Urinary bladder (tissue), 4 donors: ENCODE results near the gene GAGE13. TPM values are rescaled to one million over a fixed set of nuclear protein-coding genes. Genes with fewer than 3 reads are reported as not detected.
"Not testable (repeated sequence)": the region's sequence is repeated elsewhere in the genome, so short reads cannot be mapped to it uniquely, and the experiment has no call there.

Experiments
- DNase-seq: peaks from one replicate; pipeline ENCODE4 v3.0.0-alpha.2; 2015; ENCODE audit errors: extremely low spot score
- H3K27ac ChIP-seq: one replicate; pipeline ENCODE4 v1.5.1; 2013; ENCODE audit warnings: low read depth, mild to moderate bottlenecking, moderate library complexity
- H3K36me3 ChIP-seq: one replicate; pipeline ENCODE4 v1.6.1; 2013; ENCODE audit warnings: mild to moderate bottlenecking, moderate library complexity; ENCODE audit not compliant: insufficient read depth
- H3K4me1 ChIP-seq: one replicate; pipeline ENCODE4 v1.6.1; 2013; ENCODE audit warnings: mild to moderate bottlenecking, moderate library complexity; ENCODE audit not compliant: insufficient read depth
- H3K4me3 ChIP-seq: one replicate; pipeline ENCODE4 v1.5.1; 2013; ENCODE audit warnings: low read depth, low read length
- WGBS: extraction: QIAGEN DNeasy Blood & Tissue Kit; methylation state at CpG from one replicate; pipeline ENCODE4 v1.1.7; 2013; 5-methylcytosine and 5-hydroxymethylcytosine counted together
- polyA plus RNA-seq: library from polyadenylated mRNA; stranded (reverse); fragments of 200-250 nt; gene quantifications from one replicate; pipeline ENCODE4 v1.2.3, GENCODE V29; 2013
- total RNA-seq: library from RNA; depleted of rRNA; stranded (reverse); fragments of >200 nt; gene quantifications from one replicate; pipeline ENCODE4 v1.2.3, GENCODE V29; 2014
- donor health status: healthy with polysubstance abuse.
- donor health status: healthy.

Gene GAGE13, protein sequence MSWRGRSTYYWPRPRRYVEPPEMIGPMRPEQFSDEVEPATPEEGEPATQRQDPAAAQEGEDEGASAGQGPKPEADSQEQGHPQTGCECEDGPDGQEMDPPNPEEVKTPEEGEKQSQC
- total RNA-seq = not detected
- not detected for polyA plus RNA-seq

DNA sequence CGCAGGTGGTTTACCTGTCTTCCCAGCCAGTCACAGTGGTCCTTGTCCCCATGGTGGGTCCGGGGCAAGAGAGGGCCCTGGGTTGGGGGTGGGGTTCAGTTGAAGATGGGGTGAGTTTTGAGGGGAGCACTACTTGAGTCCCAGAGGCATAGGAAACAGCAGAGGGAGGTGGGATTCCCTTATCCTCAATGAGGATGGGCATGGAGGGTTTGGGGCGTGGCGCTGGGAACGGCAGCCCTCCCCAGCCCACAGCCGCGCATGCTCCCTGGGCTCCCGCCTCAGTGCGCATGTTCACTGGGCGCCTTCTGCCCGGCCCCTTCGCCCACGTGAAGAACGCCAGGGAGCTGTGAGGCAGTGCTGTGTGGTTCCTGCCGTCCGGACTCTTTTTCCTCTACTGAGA lies at the start of gene GAGE13:
Gene GAGE13, plus strand, starts transcription at position 301 of the 400 bp plus-strand sequence. CDS start 1,156 bp downstream, outside the sequence.
- H3K36me3 ChIP-seq, DNase-seq: not testable (repeated sequence)

DNA sequence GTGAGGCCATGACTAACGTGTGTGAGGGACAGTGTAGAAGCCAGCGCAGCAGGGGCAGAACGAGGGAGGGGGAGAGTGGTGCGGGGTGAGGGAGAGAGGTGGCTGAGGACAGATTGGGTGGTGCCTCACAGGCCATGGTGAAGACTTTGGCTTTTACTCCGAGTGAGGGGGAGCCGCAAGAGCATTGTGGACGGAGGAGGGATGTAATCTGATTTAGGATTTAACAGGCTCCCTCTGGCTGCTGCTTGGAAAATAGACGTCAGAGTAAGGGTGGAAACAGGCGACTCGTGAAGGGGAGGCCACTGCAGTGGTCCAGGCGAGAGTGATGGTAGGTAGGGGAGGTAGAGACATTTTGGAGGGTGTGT lies 48.8 kb upstream of the GAGE13 start:
- Histone ChIP-seq H3K4me3 (no peak overlapping the region), H3K36me3 (no peaks in the 10 kb centered on the region), H3K4me1 (no peaks in the 10 kb centered on the region), H3K27ac (no peak overlapping the region)
- DNase-seq = no peak
- WGBS = 15% methylated on average over 11 of the region's 11 CpGs

More for the DNA sequence above, at the start of gene GAGE13:
- H3K4me3 ChIP-seq, H3K27ac ChIP-seq, H3K4me1 ChIP-seq: not testable (repeated sequence)
- WGBS = no CpG with 5 or more reads among the region's 16 CpGs

DNA sequence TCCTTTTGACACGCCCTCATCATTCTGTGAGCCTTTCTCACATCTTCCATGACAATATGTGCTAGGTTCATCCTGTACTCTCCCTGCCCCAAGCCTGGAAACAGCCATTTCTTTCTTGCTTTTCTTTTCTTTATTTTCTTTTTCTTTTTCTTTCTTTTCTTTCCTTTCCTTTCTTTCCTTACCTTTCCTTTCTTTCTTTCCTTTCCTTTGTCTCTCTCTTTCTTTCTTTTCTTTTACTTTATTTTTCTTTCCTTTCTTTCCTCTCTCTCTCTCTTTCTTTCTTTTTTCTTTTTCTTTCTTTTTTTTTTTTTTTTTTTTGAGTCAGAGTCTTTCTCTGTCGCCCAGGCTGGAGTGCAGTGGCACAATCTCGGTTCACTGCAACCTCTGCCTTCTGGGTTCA lies 47.2 kb upstream of the GAGE13 start:
- no peak overlapping the region for H3K4me3 ChIP-seq
- H3K4me1 ChIP-seq = no peaks in the 10 kb centered on the region
- H3K27ac ChIP-seq = no peak overlapping the region
- no peak for DNase-seq
- WGBS = 97% methylated on average over 3 of the region's 3 CpGs
- no peaks in the 10 kb centered on the region for H3K36me3 ChIP-seq

DNA sequence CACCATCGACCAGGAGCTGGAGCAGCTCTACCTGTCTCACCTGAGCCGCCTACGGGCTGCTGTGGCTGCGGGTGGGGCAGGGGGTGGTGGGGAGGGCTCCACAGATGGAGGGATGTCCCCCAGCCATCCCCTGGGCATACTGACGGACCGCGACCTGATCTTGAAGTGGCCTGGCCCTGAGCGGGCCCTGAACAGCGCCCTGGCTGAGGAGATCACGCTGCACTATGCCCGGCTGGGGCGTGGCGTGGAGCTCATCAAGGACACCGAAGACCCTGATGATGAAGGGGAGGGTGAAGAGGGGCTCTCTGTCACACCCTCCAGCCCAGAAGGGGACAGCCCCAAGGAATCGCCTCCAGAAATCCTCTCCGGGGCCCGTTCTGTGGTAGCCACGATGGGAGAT lies 45.2 kb upstream of the GAGE13 start:
- WGBS = 96% methylated on average over 18 of the region's 18 CpGs
- no peak for DNase-seq
- Histone ChIP-seq H3K27ac (no peak overlapping the region), H3K36me3 (no peaks in the 10 kb centered on the region), H3K4me1 (no peaks in the 10 kb centered on the region), H3K4me3 (no peak overlapping the region)

DNA sequence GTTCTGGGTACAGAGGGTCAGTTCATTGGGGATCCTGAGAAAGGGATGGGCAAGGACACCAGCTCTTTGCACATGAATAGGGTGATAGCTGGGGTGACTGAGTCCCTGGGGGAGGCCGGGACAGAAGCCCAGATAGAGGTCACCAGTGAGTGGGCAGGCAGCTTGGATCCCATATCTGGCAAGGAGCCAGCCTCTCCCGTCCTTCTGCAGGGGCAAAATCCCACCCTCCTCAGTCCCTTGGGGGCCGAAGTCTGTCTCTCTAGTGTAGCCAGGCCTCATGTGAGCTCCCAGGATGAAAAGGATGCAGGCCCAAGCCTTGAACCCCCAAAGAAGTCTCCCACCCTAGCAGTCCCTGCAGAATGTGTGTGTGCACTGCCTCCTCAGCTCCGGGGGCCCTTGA lies 44.8 kb upstream of the GAGE13 start:
- H3K4me1 ChIP-seq = no peaks in the 10 kb centered on the region
- no peak overlapping the region for H3K27ac ChIP-seq
- no peak for DNase-seq
- 74% methylated on average over 4 of the region's 4 CpGs for WGBS
- no peaks in the 10 kb centered on the region for H3K36me3 ChIP-seq
- no peak overlapping the region for H3K4me3 ChIP-seq

DNA sequence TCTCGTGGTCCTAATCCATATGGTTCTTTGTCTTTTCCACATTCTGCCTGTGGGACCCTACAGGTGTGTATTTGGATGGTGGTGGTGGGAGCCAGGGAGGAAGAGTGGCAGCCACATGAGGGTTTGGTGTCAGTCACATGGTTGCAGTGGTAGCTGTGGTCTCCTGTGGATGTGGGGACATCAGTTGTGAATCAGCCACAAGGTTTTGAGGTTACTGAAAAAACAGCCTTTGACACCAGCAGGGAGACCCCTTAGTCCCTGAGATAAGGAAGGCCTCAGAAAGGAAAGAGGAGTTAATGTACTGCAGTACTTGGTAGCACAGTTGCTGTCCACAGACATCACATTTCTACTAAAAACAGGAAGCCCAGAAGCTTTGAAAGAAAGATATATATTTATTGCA lies 43.7 kb upstream of the GAGE13 start:
- no peak for DNase-seq
- Histone ChIP-seq H3K27ac (no peak overlapping the region), H3K36me3 (no peaks in the 10 kb centered on the region), H3K4me3 (no peak overlapping the region), H3K4me1 (no peaks in the 10 kb centered on the region)
- 91% methylated on average over 1 of the region's 1 CpG for WGBS

DNA sequence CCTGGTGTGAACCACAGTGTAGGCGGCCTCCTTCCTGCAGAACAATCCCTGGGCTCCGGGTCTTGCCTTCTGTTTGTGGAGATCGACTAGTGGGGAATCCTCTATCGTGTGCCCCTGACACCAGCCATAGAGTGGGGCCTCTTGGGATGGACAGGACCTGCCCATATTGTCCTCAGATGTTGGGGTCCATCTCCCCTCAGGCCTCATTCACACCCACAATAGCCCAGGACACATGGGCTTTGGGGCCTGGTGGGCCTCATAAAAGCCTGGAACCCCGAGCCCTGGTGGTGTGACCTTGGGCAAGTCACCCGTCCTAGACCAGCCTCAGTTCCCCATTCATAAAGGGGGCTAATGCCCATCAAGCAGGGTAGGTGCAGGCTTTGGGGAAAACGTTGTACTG lies 41.2 kb upstream of the GAGE13 start:
- DNase-seq = no peak
- H3K36me3 ChIP-seq = no peaks in the 10 kb centered on the region
- no peak overlapping the region for H3K27ac ChIP-seq
- no peak overlapping the region for H3K4me3 ChIP-seq
- no peaks in the 10 kb centered on the region for H3K4me1 ChIP-seq
- 72% methylated on average over 7 of the region's 7 CpGs for WGBS

DNA sequence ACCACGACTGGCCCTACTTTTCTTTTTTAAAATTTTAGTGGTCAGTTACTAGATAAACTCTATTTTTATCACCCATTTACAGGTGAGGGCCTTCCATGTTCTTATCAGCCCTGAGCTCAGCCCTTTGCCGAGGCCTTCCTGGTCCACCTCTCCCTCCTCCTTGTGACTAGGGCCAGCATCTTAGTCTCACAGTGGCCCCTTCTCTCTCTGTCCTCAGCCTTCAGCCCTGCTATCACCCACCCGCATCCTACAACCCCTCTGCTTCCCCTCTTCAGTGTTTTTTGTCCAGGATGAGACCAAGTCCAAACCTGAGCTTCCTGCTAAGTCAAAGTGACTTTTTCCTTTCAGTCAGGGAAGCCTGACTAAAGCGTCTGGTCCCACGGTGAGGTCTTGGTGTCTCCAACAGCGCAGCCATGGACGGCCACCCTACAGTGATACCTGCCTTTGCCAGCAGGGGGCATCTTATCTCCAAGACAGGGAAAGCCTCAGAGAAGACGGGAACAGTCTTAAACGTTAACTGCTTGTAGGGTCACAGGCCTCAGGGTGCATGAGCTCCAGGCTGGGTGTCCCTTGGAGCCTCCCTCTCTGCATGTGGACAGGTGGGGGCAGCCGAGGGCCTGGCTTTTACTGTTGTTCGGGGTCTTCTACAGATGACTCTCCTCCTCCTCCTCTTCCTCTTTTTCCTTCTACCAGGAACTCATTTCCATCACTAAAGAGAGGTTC lies 39.6 kb upstream of the GAGE13 start:
- H3K4me3 ChIP-seq = no peak overlapping the region
- no peak overlapping the region for H3K27ac ChIP-seq
- WGBS = 20% methylated on average over 11 of the region's 11 CpGs
- no peak for DNase-seq
- H3K4me1 ChIP-seq = no peaks in the 10 kb centered on the region
- no peaks in the 10 kb centered on the region for H3K36me3 ChIP-seq

DNA sequence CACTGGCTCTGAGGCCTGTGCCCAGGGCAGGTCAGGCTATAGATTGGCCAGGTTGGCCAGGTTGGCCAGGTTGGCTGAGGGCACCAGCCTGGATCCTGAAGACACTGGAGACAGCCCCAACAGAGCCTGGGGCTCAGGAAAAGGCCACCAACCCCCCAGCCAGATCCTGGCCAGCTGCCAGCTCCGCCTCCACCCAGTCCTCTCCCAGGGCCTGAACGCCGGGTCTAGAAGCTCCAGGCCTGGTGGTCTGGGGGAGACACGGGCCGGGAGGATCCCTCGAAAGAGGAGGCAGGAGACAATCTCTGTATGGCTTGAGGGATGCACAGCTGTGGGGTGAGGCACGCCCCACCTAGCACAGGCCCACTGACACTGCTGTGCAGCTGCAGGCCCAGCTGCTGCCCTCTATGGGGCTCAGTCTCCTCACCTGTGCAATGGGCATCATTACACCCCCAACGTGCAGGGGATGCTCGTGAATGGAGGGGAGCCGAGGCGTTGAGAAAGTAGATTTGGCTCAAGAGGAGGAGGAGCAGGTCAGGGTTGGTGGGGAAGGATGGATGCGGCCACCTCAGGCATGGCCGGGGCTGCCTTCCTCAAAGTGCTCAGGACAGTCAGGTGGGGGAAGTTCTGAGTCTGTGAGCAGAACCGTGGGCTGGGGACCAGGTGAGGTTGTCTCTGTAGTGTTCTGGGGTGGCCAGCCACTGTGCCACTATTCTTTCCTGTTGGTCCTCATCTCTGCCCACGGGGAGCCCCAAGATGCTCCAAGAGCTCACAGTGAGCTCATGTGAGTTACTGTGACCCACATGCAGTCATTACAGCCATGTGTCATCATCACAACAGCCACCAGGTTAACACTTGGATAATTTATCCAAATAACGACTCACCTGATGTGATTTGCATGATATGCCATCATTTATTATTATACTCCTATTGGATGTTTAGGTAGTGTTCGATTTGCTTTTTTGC lies 38.7 kb upstream of the GAGE13 start:
- WGBS = 82% methylated on average over 17 of the region's 17 CpGs
- H3K27ac ChIP-seq = no peak overlapping the region
- H3K4me3 ChIP-seq = no peak overlapping the region
- H3K36me3 ChIP-seq = no peaks in the 10 kb centered on the region
- DNase-seq = no peak
- no peaks in the 10 kb centered on the region for H3K4me1 ChIP-seq

DNA sequence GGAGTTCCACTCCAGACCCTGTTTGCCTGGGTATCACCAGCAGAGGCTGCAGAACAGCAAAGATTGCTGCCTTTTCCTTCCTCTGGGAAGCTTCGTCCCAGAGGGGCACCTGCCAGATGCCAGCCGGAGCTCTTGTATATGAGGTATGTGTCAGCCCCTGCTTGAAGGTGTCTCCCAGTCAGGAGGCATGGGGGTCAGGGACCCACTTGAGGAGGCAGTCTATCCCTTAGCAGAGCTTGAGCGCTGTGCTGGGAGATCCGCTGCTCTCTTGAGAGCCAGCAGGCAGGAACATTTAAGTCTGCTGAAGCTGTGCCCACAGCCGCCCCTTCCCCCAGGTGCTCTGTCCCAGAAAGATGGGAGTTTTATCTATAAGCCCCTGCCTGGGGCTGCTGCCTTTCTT lies 32.1 kb upstream of the GAGE13 start:
- H3K36me3 ChIP-seq, H3K4me1 ChIP-seq, H3K4me3 ChIP-seq, H3K27ac ChIP-seq, DNase-seq: not testable (repeated sequence)
- 96% methylated on average over 5 of the region's 5 CpGs for WGBS

DNA sequence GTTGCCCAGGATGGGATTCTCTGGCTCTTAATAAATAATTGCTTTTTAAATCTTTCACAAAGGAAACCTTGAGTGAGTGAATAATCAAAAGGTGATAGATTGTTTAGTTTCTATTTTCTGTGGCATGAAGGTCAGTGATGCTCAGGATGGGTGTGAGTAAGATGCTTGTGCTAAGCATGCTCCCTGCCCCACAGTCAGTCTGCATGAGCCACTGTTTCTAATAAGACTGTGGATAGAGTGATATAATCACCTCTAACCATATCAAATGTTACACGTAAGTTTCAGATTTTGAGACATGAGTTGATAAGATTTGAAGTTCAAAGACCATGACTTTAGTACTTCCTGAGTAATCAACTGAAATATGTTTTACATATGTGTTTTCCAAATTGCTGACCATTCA lies 30.7 kb upstream of the GAGE13 start:
- Histone ChIP-seq H3K4me1 (no peaks in the 10 kb centered on the region), H3K27ac (no peak overlapping the region), H3K4me3 (no peak overlapping the region), H3K36me3 (no peaks in the 10 kb centered on the region)
- DNase-seq = no peak
- WGBS = 92% methylated on average over 1 of the region's 1 CpG

DNA sequence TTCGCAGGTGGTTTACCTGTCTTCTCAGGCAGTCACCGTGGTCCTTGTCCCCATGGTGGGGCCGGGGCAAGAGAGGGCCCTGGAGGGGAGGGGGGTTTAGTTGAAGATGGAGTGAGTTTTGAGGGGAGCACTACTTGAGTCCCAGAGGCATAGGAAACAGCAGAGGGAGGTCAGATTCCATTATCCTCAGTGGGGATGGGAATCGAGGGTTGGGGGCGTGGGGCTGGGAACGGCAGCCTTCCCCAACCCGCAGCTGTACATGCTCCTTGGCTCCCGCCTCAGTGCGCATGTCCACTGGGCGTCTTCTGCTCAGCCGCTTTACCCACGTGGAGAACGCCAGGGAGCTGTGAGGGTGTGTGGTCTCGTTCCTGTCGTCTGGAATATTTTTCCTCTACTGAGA lies 28.0 kb upstream of the GAGE13 start, which contains the start of gene GAGE10:
Gene GAGE10, plus strand, starts transcription at position 301 of the 400 bp plus-strand sequence. CDS start 1,214 bp downstream, outside the sequence.
- 82% methylated on average over 15 of the region's 15 CpGs for WGBS
- no peak within 1 kb of the TSS for H3K27ac ChIP-seq
- no peak within 1 kb of the TSS for H3K4me3 ChIP-seq
- H3K36me3 ChIP-seq = no peaks in the 10 kb centered on the region
- H3K4me1 ChIP-seq = no peaks in the 10 kb centered on the region
- DNase-seq = no peak

DNA sequence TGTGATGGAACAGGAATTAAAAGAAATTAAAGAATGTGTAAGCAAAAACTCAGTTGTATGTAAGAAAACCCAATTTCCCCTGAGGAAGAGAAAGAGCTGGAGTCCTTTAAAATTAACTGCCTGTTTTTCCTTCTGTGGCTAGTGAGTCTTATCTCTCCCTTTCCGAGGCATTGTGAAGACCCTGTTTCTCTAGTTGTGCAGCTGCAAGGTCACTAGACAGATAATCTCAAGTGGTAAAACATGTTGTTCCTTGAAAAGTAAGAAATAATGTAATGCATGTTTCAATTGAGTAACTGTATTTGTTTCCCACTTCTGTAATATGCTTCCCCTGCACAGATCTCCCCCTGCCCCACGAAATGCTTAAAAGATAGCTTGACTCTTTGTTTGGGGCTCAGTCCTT lies 23.6 kb upstream of the GAGE13 start:
- not testable (repeated sequence) for H3K4me1 ChIP-seq, H3K27ac ChIP-seq, H3K4me3 ChIP-seq, DNase-seq, H3K36me3 ChIP-seq
- 74% methylated on average over 2 of the region's 2 CpGs for WGBS
